SU-DHL-6 (cell line): ENCODE data around the gene PXDN.

Source experiments
- H2AFZ ChIP-seq: fragments of 200-600 bp; sonication (generic); 2 replicates; pipeline ENCODE4 v1.6.1; 2014; ENCODE audit warnings: low read depth, mild to moderate bottlenecking, moderate library complexity, mixed read lengths, antibody characterized with exemption, low read length; ENCODE audit not compliant: severe bottlenecking
- H3F3A ChIP-seq: fragments of 200-600 bp; shearing (Covaris generic); 2 replicates; pipeline ENCODE4 v1.6.0; 2016; ENCODE audit warnings: antibody characterized with exemption, mild to moderate bottlenecking; ENCODE audit not compliant: insufficient read depth
- H3K27ac ChIP-seq: fragments of 200-600 bp; sonication (generic); 2 replicates; pipeline ENCODE4 v1.5.1; 2016; ENCODE audit warnings: low read depth, mild to moderate bottlenecking, low read length, moderate library complexity, mixed read lengths
- H3K27me3 ChIP-seq: fragments of 200-600 bp; sonication (generic), shearing (Covaris generic); 2 replicates; pipeline ENCODE4 v1.6.0; 2014; ENCODE audit warnings: mild to moderate bottlenecking, low read length
- H3K36me3 ChIP-seq: fragments of 200-600 bp; sonication (generic); 2 replicates; pipeline ENCODE4 v1.6.1; 2014; ENCODE audit warnings: mild to moderate bottlenecking, low read length, mixed read lengths
- H3K4me2 ChIP-seq: fragments of 300-600, 200-600 bp; shearing (Covaris generic), sonication (generic); 2 replicates; pipeline ENCODE4 v1.6.0; 2014; ENCODE audit warnings: low read length, low read depth, mild to moderate bottlenecking; ENCODE audit not compliant: poor library complexity, severe bottlenecking
- H3K4me3 ChIP-seq: fragments of 200-600 bp; sonication (generic); 2 replicates; pipeline ENCODE4 v1.5.1; 2014; ENCODE audit warnings: antibody characterized with exemption, low read length, mild to moderate bottlenecking, mixed read lengths; ENCODE audit not compliant: insufficient read depth, poor library complexity, severe bottlenecking
- H3K79me2 ChIP-seq: fragments of 200-600 bp; sonication (generic); 2 replicates; pipeline ENCODE4 v1.6.1; 2014; ENCODE audit warnings: mild to moderate bottlenecking, low read length, moderate library complexity; ENCODE audit not compliant: insufficient read depth
- H3K9ac ChIP-seq: fragments of 200-600 bp; sonication (generic); 2 replicates; pipeline ENCODE4 v1.7.0; 2014; ENCODE audit warnings: mild to moderate bottlenecking, low read length
- H3K9me2 ChIP-seq: fragments of 200-600 bp; sonication (generic); replicated peaks from 2 replicates; pipeline ENCODE4 v1.6.1; 2014; ENCODE audit warnings: low read length; ENCODE audit not compliant: insufficient read depth
- H3K9me3 ChIP-seq: fragments of 200-600 bp; sonication (generic); 2 replicates; pipeline ENCODE4 v1.6.1; 2014; ENCODE audit warnings: low read length, mixed read lengths; ENCODE audit not compliant: insufficient read depth
- H4K20me1 ChIP-seq: fragments of 200-600 bp; sonication (generic); 2 replicates; pipeline ENCODE4 v1.6.1; 2014; ENCODE audit warnings: low read depth, mild to moderate bottlenecking, antibody characterized with exemption, low read length, moderate library complexity, mixed read lengths
- CTCF ChIP-seq: fragments of 200-600 bp; sonication (generic); IDR thresholded peaks from one replicate; pipeline ENCODE4 v1.5.1; 2017; ENCODE audit warnings: antibody characterized with exemption, mild to moderate bottlenecking, low read length, moderate library complexity; ENCODE audit not compliant: insufficient read depth, poor library complexity, severe bottlenecking
- EZH2phosphoT487 ChIP-seq: fragments of 200-600 bp; sonication (generic), shearing (Covaris generic); conservative IDR thresholded peaks from 2 replicates; pipeline ENCODE4 v1.6.1; 2018; ENCODE audit warnings: mild to moderate bottlenecking, antibody characterized with exemption, low read length, moderate library complexity, mixed read lengths

Gene PXDN

GRCh38 chr2:1704631-1705556 is 39.4 kb downstream of the PXDN start:
- no peak overlapping the region for H3K9ac ChIP-seq
- H3K4me2 ChIP-seq: no peak overlapping the region
- H3F3A ChIP-seq: no peaks in the 10 kb centered on the region
- no peak overlapping the region for H2AFZ ChIP-seq
- no peaks in the 10 kb centered on the region for H4K20me1 ChIP-seq
- H3K79me2 ChIP-seq: no peaks in the 10 kb centered on the region
- H3K27ac ChIP-seq: no peak overlapping the region
- no peaks in the 10 kb centered on the region for H3K9me3 ChIP-seq
- TF ChIP-seq EZH2phosphoT487 (no peak), CTCF (no peak)
- no peaks in the 10 kb centered on the region for H3K36me3 ChIP-seq
- H3K9me2 ChIP-seq: no peaks in the 10 kb centered on the region
- no peaks in the 10 kb centered on the region for H3K27me3 ChIP-seq
- H3K4me3 ChIP-seq: no peak overlapping the region

DNA sequence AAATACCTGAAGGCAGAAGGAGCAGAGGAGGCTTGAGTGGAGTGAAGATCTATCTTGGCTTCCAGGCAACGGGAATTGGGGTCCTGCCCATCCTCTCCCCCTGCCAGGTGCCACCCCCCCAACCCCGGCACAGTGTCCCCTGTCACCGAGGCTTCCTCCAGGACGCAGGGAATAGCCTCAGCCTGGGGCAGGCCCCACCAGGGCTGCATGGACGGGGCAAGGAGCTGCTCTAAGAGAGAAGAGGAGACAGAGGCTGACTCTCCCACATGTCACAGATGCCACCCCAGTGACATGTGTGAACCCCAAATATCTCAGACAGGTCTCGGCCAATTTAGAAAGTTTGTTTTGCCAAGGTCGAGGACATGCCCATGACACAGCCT is 42.1 kb downstream of the PXDN start:
- H3K4me3 ChIP-seq: no peak overlapping the region
- H3K9me3 ChIP-seq: no peaks in the 10 kb centered on the region
- H3K9ac ChIP-seq: no peak overlapping the region
- no peaks in the 10 kb centered on the region for H3K27me3 ChIP-seq
- no peak for TF ChIP-seq EZH2phosphoT487
- no peak for TF ChIP-seq CTCF
- H3K36me3 ChIP-seq: no peaks in the 10 kb centered on the region
- H3K79me2 ChIP-seq: no peaks in the 10 kb centered on the region
- H3K4me2 ChIP-seq: no peak overlapping the region
- H4K20me1 ChIP-seq: no peaks in the 10 kb centered on the region
- H2AFZ ChIP-seq: no peak overlapping the region
- no peaks in the 10 kb centered on the region for H3K9me2 ChIP-seq
- H3K27ac ChIP-seq: no peak overlapping the region
- no peaks in the 10 kb centered on the region for H3F3A ChIP-seq

GRCh38 chr2:1701556-1702185 is 42.6 kb downstream of the PXDN start:
- TF ChIP-seq CTCF: no peak
- H3K4me2 ChIP-seq: no peak overlapping the region
- no peaks in the 10 kb centered on the region for H3K79me2 ChIP-seq
- H3K36me3 ChIP-seq: no peaks in the 10 kb centered on the region
- H3K9me3 ChIP-seq: no peaks in the 10 kb centered on the region
- H3K4me3 ChIP-seq: no peak overlapping the region
- H2AFZ ChIP-seq: no peak overlapping the region
- H3K27ac ChIP-seq: no peak overlapping the region
- H3K9ac ChIP-seq: no peak overlapping the region
- no peaks in the 10 kb centered on the region for H3K27me3 ChIP-seq
- no peaks in the 10 kb centered on the region for H3K9me2 ChIP-seq
- no peaks in the 10 kb centered on the region for H3F3A ChIP-seq
- H4K20me1 ChIP-seq: no peaks in the 10 kb centered on the region
